ENCODE measurements around the gene SH3GL3.

The SH3GL3 gene

GRCh38 chr15:83446904-83447709, at the start of gene SH3GL3:
SH3GL3 (plus strand) TSS chr15:83447341; CDS start chr15:83447534, 193 bp downstream.
- DNase-seq, result no peak

GRCh38 chr15:83398626-83399025, 48.5 kb upstream of the SH3GL3 start:
- no peak for DNase-seq

GRCh38 chr15:83404121-83404520, 43.0 kb upstream of the SH3GL3 start:
- no peak for DNase-seq

- DNase-seq, result no peak
Observed at GRCh38 chr15:83410532-83410931, 36.6 kb upstream of the SH3GL3 start.

GRCh38 chr15:83413054-83413719, 34.0 kb upstream of the SH3GL3 start:
- no peak for DNase-seq

GRCh38 chr15:83422081-83422480, 25.1 kb upstream of the SH3GL3 start:
- DNase-seq, result no peak

GRCh38 chr15:83422541-83422940, 24.6 kb upstream of the SH3GL3 start:
- no peak for DNase-seq

GRCh38 chr15:83424101-83424500, 23.0 kb upstream of the SH3GL3 start:
- DNase-seq, result no peak

GRCh38 chr15:83430441-83430840, 16.7 kb upstream of the SH3GL3 start:
- no peak for DNase-seq

GRCh38 chr15:83431521-83431920, 15.6 kb upstream of the SH3GL3 start:
- DNase-seq, result no peak

GRCh38 chr15:83435202-83435601, 11.9 kb upstream of the SH3GL3 start:
- no peak for DNase-seq

GRCh38 chr15:83435782-83436181, 11.4 kb upstream of the SH3GL3 start:
- DNase-seq, result no peak

GRCh38 chr15:83436513-83437158, 10.5 kb upstream of the SH3GL3 start:
- DNase-seq, result no peak

GRCh38 chr15:83443076-83443847, 3.9 kb upstream of the SH3GL3 start:
- DNase-seq, result no peak

- no peak for DNase-seq
Observed at GRCh38 chr15:83444936-83445335, 2.2 kb upstream of the SH3GL3 start.

- no peak for DNase-seq
Observed at GRCh38 chr15:83445643-83446042, 1.5 kb upstream of the SH3GL3 start.

- DNase-seq, result no peak
Observed at GRCh38 chr15:83446417-83446816, 724 bp upstream of the SH3GL3 start.

- no peak for DNase-seq
Observed at GRCh38 chr15:83449250-83449671, 2.1 kb downstream of the SH3GL3 start.

- DNase-seq, result no peak
Observed at GRCh38 chr15:83449937-83450506, 2.9 kb downstream of the SH3GL3 start.

- no peak for DNase-seq
Observed at GRCh38 chr15:83457149-83457548, 10.0 kb downstream of the SH3GL3 start.

GRCh38 chr15:83458381-83458780, 11.2 kb downstream of the SH3GL3 start:
- DNase-seq, result no peak

GRCh38 chr15:83462026-83462425, 14.9 kb downstream of the SH3GL3 start:
- no peak for DNase-seq

GRCh38 chr15:83462953-83463433, 15.9 kb downstream of the SH3GL3 start:
- DNase-seq, result no peak
